GM18951 (cell line): ENCODE data around the gene ZNF316.

Source experiments
- POLR2A ChIP-seq: IDR thresholded peaks from 4 replicates; pipeline ENCODE4 v1.6.1; 2011; ENCODE audit warnings: mild to moderate bottlenecking; ENCODE audit not compliant: insufficient read length, insufficient read depth; ENCODE audit errors: extremely low read depth
- in situ Hi-C: fragments of 300-500 bp; cut with MboI; formaldehyde crosslinking; loops from one replicate; pipeline ENCODE4 v1.12.0; 2022; ENCODE audit warnings: low sequenced_read_pairs, mixed read lengths, inconsistent platforms; ENCODE audit not compliant: unreplicated experiment

Gene ZNF316

GRCh38 chr7:6646465-6646864, 9.3 kb downstream of the ZNF316 start:
- in situ Hi-C loops, result no loop called here

GRCh38 chr7:6647080-6647479, 10.0 kb downstream of the ZNF316 start:
- TF ChIP-seq POLR2A, result no peak
- in situ Hi-C loops, result no loop called here

More at GRCh38 chr7:6646465-6646864, 9.3 kb downstream of the ZNF316 start:
- no peak for TF ChIP-seq POLR2A

- TF ChIP-seq POLR2A, result no peak
- in situ Hi-C loops, result no loop called here
Observed at GRCh38 chr7:6647541-6647940, 10.4 kb downstream of the ZNF316 start.

GRCh38 chr7:6648066-6648814, 11.1 kb downstream of the ZNF316 start:
- in situ Hi-C loops, result no loop called here
- TF ChIP-seq POLR2A, result no peak

GRCh38 chr7:6648815-6649104, 11.6 kb downstream of the ZNF316 start:
- no peak for TF ChIP-seq POLR2A
- in situ Hi-C loops, result no loop called here

- no peak for TF ChIP-seq POLR2A
- in situ Hi-C loops, result no loop called here
Observed at GRCh38 chr7:6649241-6649961, 12.3 kb downstream of the ZNF316 start.

GRCh38 chr7:6650086-6650485, 13.0 kb downstream of the ZNF316 start:
- in situ Hi-C loops, result no loop called here
- TF ChIP-seq POLR2A, result no peak

- in situ Hi-C loops, result no loop called here
- TF ChIP-seq POLR2A, result no peak
Observed at GRCh38 chr7:6650521-6651011, 13.4 kb downstream of the ZNF316 start.

GRCh38 chr7:6651851-6652445, 14.8 kb downstream of the ZNF316 start:
- TF ChIP-seq POLR2A, result no peak
- in situ Hi-C loops, result no loop called here

GRCh38 chr7:6652446-6653011, 15.4 kb downstream of the ZNF316 start:
- in situ Hi-C loops, result no loop called here
- no peak for TF ChIP-seq POLR2A

GRCh38 chr7:6653071-6654003, 16.2 kb downstream of the ZNF316 start:
- in situ Hi-C loops, result no loop called here
- TF ChIP-seq POLR2A, result no peak

- in situ Hi-C loops, result no loop called here
Observed at GRCh38 chr7:6654113-6654841, 17.2 kb downstream of the ZNF316 start.

More at GRCh38 chr7:6654113-6654841, 17.2 kb downstream of the ZNF316 start:
- TF ChIP-seq POLR2A, result no peak
